Activated CD4-positive, alpha-beta T cell treated with anti-CD3 and anti-CD28 coated beads, Interleukin-2, amount 10 ng/mL, durations not matched to agents 24 days and 14 days (primary cell): ENCODE results near the gene ANLN. TPM values are rescaled to one million over a fixed set of nuclear protein-coding genes. Genes with fewer than 3 reads are reported as not detected.

Experiments
- DNase-seq: peaks from one replicate; pipeline ENCODE4 v3.0.0; 2022
- H3K27ac Mint-ChIP-seq: one replicate; pipeline ENCODE4 v1.8.0; 2022; ENCODE audit warnings: mild to moderate bottlenecking, mixed read lengths
- H3K27me3 Mint-ChIP-seq: one replicate; pipeline ENCODE4 v1.8.0; 2022; ENCODE audit warnings: mixed read lengths
- H3K36me3 Mint-ChIP-seq: one replicate; pipeline ENCODE4 v1.8.0; 2022; ENCODE audit warnings: low read depth, mild to moderate bottlenecking, mixed read lengths
- H3K4me1 Mint-ChIP-seq: one replicate; pipeline ENCODE4 v1.8.0; 2021; ENCODE audit warnings: mixed read lengths
- H3K4me3 Mint-ChIP-seq: one replicate; pipeline ENCODE4 v1.8.0; 2022; ENCODE audit warnings: mild to moderate bottlenecking, moderate library complexity, mixed read lengths
- H3K9me3 Mint-ChIP-seq: one replicate; pipeline ENCODE4 v1.8.0; 2021; ENCODE audit warnings: mixed read lengths
- intact Hi-C: fragments of 100-400 bp; cut with micrococcal nuclease; formaldehyde crosslinking; loops from one replicate; pipeline ENCODE4 v1.15.1; 2023
- total RNA-seq: library from RNA; stranded (reverse); gene quantifications from 2 replicates; pipeline ENCODE4 v1.2.3, GENCODE V29; 2022

The ANLN gene
- 35.6 and 35.9 TPM in 2 replicates for total RNA-seq

GRCh38 chr7:36389371-36390198, at the start of gene ANLN:
Gene ANLN (plus strand): TSS chr7:36389862. CDS start chr7:36390027, 165 bp downstream.
- intact Hi-C loops, result loop anchor here (1.0 to 10.0 kb wide), 9 partner anchors 22 to 1843 kb away; partner anchors contain the start of genes EEPD1 and HERPUD2
- Mint-ChIP-seq H3K4me1 (peaks cover 33% of the 10 kb centered on the region), H3K27ac (peak within 1 kb of the TSS; percentile 85), H3K4me3 (peak within 1 kb of the TSS; percentile 92), H3K27me3 (peaks cover 12% of the 10 kb centered on the region), H3K9me3 (no peaks in the 10 kb centered on the region), H3K36me3 (peaks cover 13% of the 10 kb centered on the region)
- DNase-seq, result peak; percentile 97

GRCh38 chr7:36343548-36343947, 46.1 kb upstream of the ANLN start:
- intact Hi-C loops, result no loop called here
- Mint-ChIP-seq H3K9me3 (no peaks in the 10 kb centered on the region), H3K27ac (no peak overlapping the region)

GRCh38 chr7:36344622-36345021, 45.0 kb upstream of the ANLN start:
- Mint-ChIP-seq H3K27ac (no peak overlapping the region), H3K4me3 (no peak overlapping the region), H3K27me3 (peaks cover 35% of the 10 kb centered on the region), H3K9me3 (no peaks in the 10 kb centered on the region), H3K36me3 (no peaks in the 10 kb centered on the region), H3K4me1 (no peaks in the 10 kb centered on the region)
- intact Hi-C loops, result no loop called here
- no peak for DNase-seq

More at GRCh38 chr7:36343548-36343947, 46.1 kb upstream of the ANLN start:
- no peak for DNase-seq
- no peak overlapping the region for H3K4me3 Mint-ChIP-seq
- H3K36me3 Mint-ChIP-seq, result no peaks in the 10 kb centered on the region
- H3K27me3 Mint-ChIP-seq, result peaks cover 32% of the 10 kb centered on the region
- H3K4me1 Mint-ChIP-seq, result no peaks in the 10 kb centered on the region

- H3K27ac Mint-ChIP-seq, result no peak overlapping the region
- no peaks in the 10 kb centered on the region for H3K36me3 Mint-ChIP-seq
- DNase-seq, result no peak
- H3K4me1 Mint-ChIP-seq, result no peaks in the 10 kb centered on the region
- no peaks in the 10 kb centered on the region for H3K9me3 Mint-ChIP-seq
- intact Hi-C loops, result no loop called here
- H3K4me3 Mint-ChIP-seq, result no peak overlapping the region
- H3K27me3 Mint-ChIP-seq, result peaks cover 38% of the 10 kb centered on the region
Observed at GRCh38 chr7:36346260-36346831, 43.3 kb upstream of the ANLN start.

GRCh38 chr7:36348256-36348655, 41.4 kb upstream of the ANLN start:
- Mint-ChIP-seq H3K9me3 (no peaks in the 10 kb centered on the region), H3K4me1 (no peaks in the 10 kb centered on the region), H3K36me3 (no peaks in the 10 kb centered on the region), H3K27me3 (peaks cover 36% of the 10 kb centered on the region), H3K4me3 (no peak overlapping the region), H3K27ac (no peak overlapping the region)
- intact Hi-C loops, result no loop called here
- no peak for DNase-seq

GRCh38 chr7:36348771-36349170, 40.9 kb upstream of the ANLN start:
- Mint-ChIP-seq H3K27ac (no peak overlapping the region), H3K9me3 (no peaks in the 10 kb centered on the region), H3K4me1 (no peaks in the 10 kb centered on the region), H3K27me3 (peaks cover 36% of the 10 kb centered on the region), H3K36me3 (no peaks in the 10 kb centered on the region), H3K4me3 (no peak overlapping the region)
- DNase-seq, result no peak
- intact Hi-C loops, result no loop called here

GRCh38 chr7:36349626-36350025, 40.0 kb upstream of the ANLN start:
- intact Hi-C loops, result no loop called here
- Mint-ChIP-seq H3K4me1 (no peaks in the 10 kb centered on the region), H3K27ac (no peak overlapping the region), H3K4me3 (no peak overlapping the region), H3K9me3 (no peaks in the 10 kb centered on the region), H3K36me3 (no peaks in the 10 kb centered on the region), H3K27me3 (peaks cover 33% of the 10 kb centered on the region)
- DNase-seq, result no peak

- Mint-ChIP-seq H3K27ac (no peak overlapping the region), H3K4me1 (no peaks in the 10 kb centered on the region), H3K36me3 (no peaks in the 10 kb centered on the region), H3K27me3 (peaks cover 5% of the 10 kb centered on the region), H3K4me3 (no peak overlapping the region), H3K9me3 (no peaks in the 10 kb centered on the region)
- intact Hi-C loops, result no loop called here
- DNase-seq, result no peak
Observed at GRCh38 chr7:36355490-36355889, 34.2 kb upstream of the ANLN start.

GRCh38 chr7:36357054-36357453, 32.6 kb upstream of the ANLN start:
- no peak for DNase-seq
- intact Hi-C loops, result no loop called here
- H3K4me1 Mint-ChIP-seq, result no peaks in the 10 kb centered on the region
- H3K9me3 Mint-ChIP-seq, result no peaks in the 10 kb centered on the region
- H3K36me3 Mint-ChIP-seq, result no peaks in the 10 kb centered on the region
- no peak overlapping the region for H3K4me3 Mint-ChIP-seq
- peaks cover 5% of the 10 kb centered on the region for H3K27me3 Mint-ChIP-seq
- no peak overlapping the region for H3K27ac Mint-ChIP-seq

GRCh38 chr7:36358589-36358988, 31.1 kb upstream of the ANLN start:
- intact Hi-C loops, result no loop called here
- H3K27me3 Mint-ChIP-seq, result peaks cover 11% of the 10 kb centered on the region
- H3K36me3 Mint-ChIP-seq, result no peaks in the 10 kb centered on the region
- no peak for DNase-seq
- H3K4me3 Mint-ChIP-seq, result no peak overlapping the region
- H3K9me3 Mint-ChIP-seq, result no peaks in the 10 kb centered on the region
- no peaks in the 10 kb centered on the region for H3K4me1 Mint-ChIP-seq
- no peak overlapping the region for H3K27ac Mint-ChIP-seq

- Mint-ChIP-seq H3K27me3 (peaks cover 20% of the 10 kb centered on the region), H3K4me3 (no peak overlapping the region), H3K27ac (no peak overlapping the region), H3K9me3 (no peaks in the 10 kb centered on the region), H3K4me1 (no peaks in the 10 kb centered on the region), H3K36me3 (no peaks in the 10 kb centered on the region)
- DNase-seq, result no peak
- intact Hi-C loops, result no loop called here
Observed at GRCh38 chr7:36360244-36360643, 29.4 kb upstream of the ANLN start.

GRCh38 chr7:36361227-36361626, 28.4 kb upstream of the ANLN start:
- intact Hi-C loops, result no loop called here
- no peak overlapping the region for H3K4me3 Mint-ChIP-seq
- peaks cover 26% of the 10 kb centered on the region for H3K27me3 Mint-ChIP-seq
- no peak overlapping the region for H3K27ac Mint-ChIP-seq
- no peaks in the 10 kb centered on the region for H3K9me3 Mint-ChIP-seq
- DNase-seq, result no peak
- no peaks in the 10 kb centered on the region for H3K4me1 Mint-ChIP-seq
- H3K36me3 Mint-ChIP-seq, result no peaks in the 10 kb centered on the region

- Mint-ChIP-seq H3K4me1 (peaks cover 2% of the 10 kb centered on the region), H3K4me3 (no peak overlapping the region), H3K27ac (no peak overlapping the region), H3K36me3 (no peaks in the 10 kb centered on the region), H3K9me3 (no peaks in the 10 kb centered on the region), H3K27me3 (peaks cover 29% of the 10 kb centered on the region)
- no peak for DNase-seq
- intact Hi-C loops, result no loop called here
Observed at GRCh38 chr7:36363515-36363914, 26.1 kb upstream of the ANLN start.

GRCh38 chr7:36366005-36366717, 23.5 kb upstream of the ANLN start:
- no peak overlapping the region for H3K27ac Mint-ChIP-seq
- peak overlapping the region; percentile 91 for H3K4me3 Mint-ChIP-seq
- DNase-seq, result no peak
- no peaks in the 10 kb centered on the region for H3K9me3 Mint-ChIP-seq
- intact Hi-C loops, result no loop called here
- H3K4me1 Mint-ChIP-seq, result peaks cover 4% of the 10 kb centered on the region
- H3K27me3 Mint-ChIP-seq, result peaks cover 37% of the 10 kb centered on the region
- H3K36me3 Mint-ChIP-seq, result no peaks in the 10 kb centered on the region
